K562 (cell line): ENCODE measurements around the gene MYCBP. TPM values are rescaled to one million over a fixed set of nuclear protein-coding genes. Genes with fewer than 3 reads are reported as not detected.
A peak's percentile ranks its signal among the peaks of the same experiment; 100 is the strongest.

ENCODE experiments used
- ATAC-seq: fragments of 200-7000 bp; cut with Tn5 transposase; 3 replicates; pipeline ENCODE4 v1.9.1; 2020; ENCODE audit warnings: moderate library complexity
- BruUV-seq: library from RNA; stranded (reverse); fragments of 400-500 nt; replicated peaks from 2 replicates; lab custom pipeline; 2021; lab: Mats Ljungman, UMichigan
- CTCF ChIA-PET: fragments of 300-600 bp; formaldehyde crosslinking; extraction: SDS; loops from one replicate; lab custom pipeline; 2021; ENCODE audit warnings: low intra/inter-chr PET ratio; lab: Yijun Ruan, JAX
- POLR2A ChIA-PET: fragments of 300-600, 350-650 bp; sonication (Branson Sonifier 250); formaldehyde crosslinking; extraction: SDS; loops from one replicate; lab custom pipeline; 2021; ENCODE audit warnings: antibody characterized with exemption, inconsistent platforms; lab: Yijun Ruan, JAX
- DNase-seq, 4 experiments: peaks; one replicate each; pipeline versions ENCODE4 v3.0.0 to v3.0.0-alpha.2; 2011 to 2018; ENCODE audit warnings: low spot score in 3 of 4, mixed read lengths in 3 of 4; ENCODE audit errors: extremely low read depth in 1 of 4
- FAIRE-seq: peaks from 2 replicates; lab custom pipeline; 2011; peaks lifted over from hg19 to GRCh38; lab: Jason Lieb, UNC
- H2AFZ ChIP-seq: 2 replicates; pipeline ENCODE4 v1.6.0; 2011; ENCODE audit warnings: low read depth, low read length, control low read depth, inconsistent platforms
- H3K27ac ChIP-seq: fragments of 200-600 bp; 3 replicates; pipeline ENCODE4 v1.8.0; 2011; ENCODE audit warnings: low read depth, mild to moderate bottlenecking, control low read depth, inconsistent platforms, low read length, moderate library complexity, mixed read lengths; ENCODE audit errors: extremely low read depth
- H3K27me3 ChIP-seq, 2 experiments: fragments of 300-600 bp in 1 of 2; 2 replicates in 1 of 2; 3 replicates in 1 of 2; pipeline versions ENCODE4 v1.6.0 to v1.8.0; 2011; ENCODE audit warnings: inconsistent platforms in 2 of 2, low read length in 2 of 2, mild to moderate bottlenecking in 1 of 2, mixed read lengths in 1 of 2, moderate library complexity in 1 of 2; ENCODE audit not compliant: control insufficient read depth in 2 of 2, insufficient read depth in 2 of 2
- H3K36me3 ChIP-seq: fragments of 300-600 bp; 3 replicates; pipeline ENCODE4 v1.8.0; 2011; ENCODE audit warnings: mild to moderate bottlenecking, low read length, inconsistent platforms; ENCODE audit not compliant: control insufficient read depth, insufficient read depth
- H3K4me1 ChIP-seq, 2 experiments: fragments of 200-600 bp in 1 of 2; replicated peaks in 1 of 2; 2 replicates in 1 of 2; 3 replicates in 1 of 2; pipeline versions ENCODE4 v1.5.1 to v1.8.0; 2011; ENCODE audit warnings: inconsistent platforms in 2 of 2, low read length in 2 of 2, mild to moderate bottlenecking in 1 of 2, mixed read lengths in 1 of 2, moderate library complexity in 1 of 2; ENCODE audit not compliant: control insufficient read depth in 2 of 2, insufficient read depth in 2 of 2
- H3K4me2 ChIP-seq: 2 replicates; pipeline ENCODE4 v1.6.1; 2011; ENCODE audit warnings: low read length, control low read depth, inconsistent platforms, mixed read lengths; ENCODE audit not compliant: insufficient read depth
- H3K4me3 ChIP-seq: fragments of 200-600 bp; sonication (generic), shearing (Covaris generic); 2 replicates; pipeline ENCODE4 v1.5.1; 2016; ENCODE audit warnings: control low read depth, inconsistent platforms
- H3K79me2 ChIP-seq: fragments of 200-600 bp; 3 replicates; pipeline ENCODE4 v1.8.0; 2011; ENCODE audit warnings: low read length, inconsistent platforms; ENCODE audit not compliant: control insufficient read depth, insufficient read depth
- H3K9ac ChIP-seq, 2 experiments: 2 replicates each; pipeline versions ENCODE4 v1.6.0 to v1.6.1; 2011; ENCODE audit warnings: low read depth in 2 of 2, low read length in 2 of 2, control low read depth in 1 of 2, inconsistent platforms in 1 of 2, mild to moderate bottlenecking in 1 of 2, mixed read lengths in 1 of 2; ENCODE audit not compliant: insufficient read depth in 1 of 2
- H3K9me1 ChIP-seq: one replicate; pipeline ENCODE4 v1.6.0; 2011; ENCODE audit warnings: inconsistent platforms, mild to moderate bottlenecking, low read length, moderate library complexity; ENCODE audit not compliant: control insufficient read depth, insufficient read depth
- H3K9me3 ChIP-seq: replicated peaks from 2 replicates; pipeline ENCODE4 v1.5.1; 2011; ENCODE audit warnings: low read depth, low read length, inconsistent platforms; ENCODE audit not compliant: control insufficient read depth, insufficient read depth
- H4K20me1 ChIP-seq: replicated peaks from 2 replicates; pipeline ENCODE4 v1.6.1; 2011; ENCODE audit warnings: low read length, inconsistent platforms, mixed read lengths; ENCODE audit not compliant: control insufficient read depth, insufficient read depth
- DNMT1 ChIP-seq: fragments of 450-650 bp; IDR thresholded peaks from 2 replicates; pipeline ENCODE4 v1.6.1; 2016; ENCODE audit warnings: antibody characterized with exemption, mild to moderate bottlenecking
- PML ChIP-seq: IDR thresholded peaks from 2 replicates; pipeline ENCODE4 v1.6.1; 2012; ENCODE audit warnings: low read length, inconsistent platforms
- RBM14 ChIP-seq: fragments of 200-400 bp; formaldehyde crosslinking; IDR thresholded peaks from 2 replicates; pipeline ENCODE4 v1.6.1; 2018; ENCODE audit warnings: low read depth, mild to moderate bottlenecking, low read length, moderate library complexity, borderline replicate concordance; ENCODE audit not compliant: insufficient read depth
- RBM34 ChIP-seq: fragments of 200-400 bp; formaldehyde crosslinking; IDR thresholded peaks from 2 replicates; pipeline ENCODE4 v1.6.1; 2018; ENCODE audit warnings: low read length, borderline replicate concordance; ENCODE audit not compliant: insufficient read depth
- whole genome bisulfite sequencing: fragments of 100-300 bp; shearing (Covaris generic); methylation state at CpG from one replicate; pipeline ENCODE4 v1.1.6; 2016; ENCODE audit warnings: low coverage, mixed read lengths; ENCODE audit not compliant: insufficient coverage; ENCODE audit errors: missing lambda C conversion rate; 5-methylcytosine and 5-hydroxymethylcytosine counted together
- in situ Hi-C: fragments of 300-500 bp; cut with MboI; formaldehyde crosslinking; loops from 4 replicates; pipeline ENCODE4 v1.15.0; 2018; ENCODE audit warnings: inconsistent platforms, mixed read lengths
- intact Hi-C: fragments of 100-400 bp; cut with micrococcal nuclease; formaldehyde crosslinking; loops from 2 replicates; pipeline ENCODE4 v1.14.2; 2022
- polyA plus RNA-seq, 8 experiments: library from polyadenylated mRNA; depleted of rRNA in 4 of 8; stranded (reverse) in 5 of 8; unstranded in 3 of 8; fragments of >200 nt; fragmentation: Nextera tagmentation in 2 of 8; fragmentation: Illumina TruSeq in 1 of 8; extraction: Ambion mirVana in 2 of 8; extraction: Trizol in 1 of 8; gene quantifications; 2 replicates each; pipeline versions ENCODE4 v1.2.1 to v1.2.3, GENCODE V29; 2011 to 2014; ENCODE audit warnings: inconsistent platforms in 1 of 8, missing spikeins in 1 of 8
- total RNA-seq, 7 experiments: library from RNA; depleted of rRNA in 6 of 7; stranded (reverse); fragments of >200 nt in 6 of 7; fragmentation: Illumina TruSeq in 2 of 7; extraction: Trizol in 2 of 7; gene quantifications; 2 replicates each; pipeline versions ENCODE4 v1.2.1 to v1.2.3, GENCODE V29; 2011 to 2021; ENCODE audit warnings: low replicate concordance in 1 of 7
- TF ChIP-seq, protein P1 (sequence below), 2 experiments: IDR thresholded peaks in 1 of 2; conservative IDR thresholded peaks in 1 of 2; 2 replicates each; pipeline ENCODE4 v1.6.1; 2016; ENCODE audit warnings: low read depth in 2 of 2, mild to moderate bottlenecking in 1 of 2, missing compliant biosample characterization in 1 of 2, missing genetic modification characterization in 1 of 2, moderate library complexity in 1 of 2

MYCBP gene
- total and polyA plus RNA-seq, 9 of the 15 experiments (the other 6 are each of a cell fraction or from before 2014, with no cell fraction given), result 32.3 to 253 (median 72.9) TPM

DNA sequence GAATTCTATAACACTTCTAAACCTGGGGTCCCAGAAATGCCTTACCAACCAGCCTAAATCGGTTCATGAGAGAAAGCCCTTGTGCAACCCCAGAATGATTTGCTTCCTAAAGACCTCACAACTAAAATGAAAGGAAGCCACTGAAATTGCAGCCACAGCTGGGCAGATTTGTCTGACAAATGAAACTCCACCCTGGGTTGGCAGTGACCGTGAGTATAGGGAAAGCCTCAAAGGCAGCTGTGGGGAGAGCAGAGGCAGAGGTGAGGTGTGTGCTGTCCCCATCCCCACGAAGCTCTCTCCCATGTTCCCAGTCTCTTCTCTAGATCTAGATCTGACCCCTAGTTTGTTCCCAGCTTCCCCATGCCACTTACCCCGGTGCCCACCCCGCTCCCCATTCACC, 45.4 kb upstream of the MYCBP start:
- ATAC-seq (no peak), FAIRE-seq (no peak)
- CTCF ChIA-PET, result no interaction called here

More for the DNA sequence above, 45.4 kb upstream of the MYCBP start:
- POLR2A ChIA-PET, result interaction anchor here (0.7 to 1.1 kb wide), 3 partner anchors 14 to 20 kb away, joined by 3 to 4 read pairs (median 3); no protein-coding TSS in a partner anchor
- H3K4me2 ChIP-seq, result peak overlapping the region; percentile 6; the same call in 1 of the 2 replicates
- peaks cover 22 to 25% of the 10 kb centered on the region in 2 experiments; a peak in 4 of 5 replicates for H3K4me1 ChIP-seq
- H3K36me3 ChIP-seq, result no peaks in the 10 kb centered on the region
- in situ Hi-C loops (no loop called here), intact Hi-C loops (loop anchor here (2.0 kb wide), 2 partner anchors 50 to 174 kb away; no protein-coding TSS in a partner anchor)
- no peaks in the 10 kb centered on the region for H3K9me3 ChIP-seq
- peak overlapping the region; percentile 73 for H2AFZ ChIP-seq
- BruUV-seq, result no TSS peak
- H3K79me2 ChIP-seq, result no peaks in the 10 kb centered on the region
- 19% methylated on average over 5 of the region's 5 CpGs for WGBS
- TF ChIP-seq RBM14 (no peak), PML (no peak), DNMT1 (no peak), RBM34 (no peak)
- TF ChIP-seq, protein P1, sequence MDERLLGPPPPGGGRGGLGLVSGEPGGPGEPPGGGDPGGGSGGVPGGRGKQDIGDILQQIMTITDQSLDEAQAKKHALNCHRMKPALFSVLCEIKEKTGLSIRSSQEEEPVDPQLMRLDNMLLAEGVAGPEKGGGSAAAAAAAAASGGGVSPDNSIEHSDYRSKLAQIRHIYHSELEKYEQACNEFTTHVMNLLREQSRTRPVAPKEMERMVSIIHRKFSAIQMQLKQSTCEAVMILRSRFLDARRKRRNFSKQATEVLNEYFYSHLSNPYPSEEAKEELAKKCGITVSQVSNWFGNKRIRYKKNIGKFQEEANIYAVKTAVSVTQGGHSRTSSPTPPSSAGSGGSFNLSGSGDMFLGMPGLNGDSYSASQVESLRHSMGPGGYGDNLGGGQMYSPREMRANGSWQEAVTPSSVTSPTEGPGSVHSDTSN (CRISPR knock-in tag; IDR thresholded peaks at IDR 0.05; ENCODE audit: low read depth), result no peak
- TF ChIP-seq, protein P1 (tag; conservative IDR thresholded peaks at IDR 0.05; ENCODE audit: low read depth), result no peak
- no peak overlapping the region for H3K27ac ChIP-seq
- no peaks in the 10 kb centered on the region for H3K9me1 ChIP-seq
- H4K20me1 ChIP-seq, result no peaks in the 10 kb centered on the region
- no peak for DNase-seq
- no peak overlapping the region; a peak in 1 of 4 replicates for H3K9ac ChIP-seq
- no peak overlapping the region for H3K4me3 ChIP-seq
- H3K27me3 ChIP-seq, result no peaks in the 10 kb centered on the region
